ENCODE measurements around the gene SP1.
"Not testable (repeated sequence)": the region's sequence is repeated elsewhere in the genome, so short reads cannot be mapped to it uniquely, and the experiment has no call there.

The SP1 gene

DNA sequence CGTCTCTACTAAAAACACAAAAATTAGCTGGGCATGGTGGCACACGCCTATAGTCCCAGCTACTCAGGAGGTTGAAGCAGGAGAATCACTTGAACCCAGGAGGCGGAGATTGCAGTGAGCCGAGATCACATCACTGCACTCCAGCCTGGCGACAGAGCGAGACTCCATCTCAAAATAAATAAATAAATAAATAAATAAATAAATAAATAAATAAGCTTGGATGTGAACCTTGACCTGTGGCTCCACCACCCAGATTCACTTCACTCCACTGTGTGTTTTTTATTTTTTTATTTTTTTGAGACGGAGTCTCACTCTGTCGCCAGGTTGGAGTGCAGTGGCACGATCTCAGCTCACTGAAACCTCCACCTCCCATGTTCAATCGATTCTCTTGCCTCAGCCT lies 18.3 kb upstream of the SP1 start:
- DNase-seq, result not testable (repeated sequence)

DNA sequence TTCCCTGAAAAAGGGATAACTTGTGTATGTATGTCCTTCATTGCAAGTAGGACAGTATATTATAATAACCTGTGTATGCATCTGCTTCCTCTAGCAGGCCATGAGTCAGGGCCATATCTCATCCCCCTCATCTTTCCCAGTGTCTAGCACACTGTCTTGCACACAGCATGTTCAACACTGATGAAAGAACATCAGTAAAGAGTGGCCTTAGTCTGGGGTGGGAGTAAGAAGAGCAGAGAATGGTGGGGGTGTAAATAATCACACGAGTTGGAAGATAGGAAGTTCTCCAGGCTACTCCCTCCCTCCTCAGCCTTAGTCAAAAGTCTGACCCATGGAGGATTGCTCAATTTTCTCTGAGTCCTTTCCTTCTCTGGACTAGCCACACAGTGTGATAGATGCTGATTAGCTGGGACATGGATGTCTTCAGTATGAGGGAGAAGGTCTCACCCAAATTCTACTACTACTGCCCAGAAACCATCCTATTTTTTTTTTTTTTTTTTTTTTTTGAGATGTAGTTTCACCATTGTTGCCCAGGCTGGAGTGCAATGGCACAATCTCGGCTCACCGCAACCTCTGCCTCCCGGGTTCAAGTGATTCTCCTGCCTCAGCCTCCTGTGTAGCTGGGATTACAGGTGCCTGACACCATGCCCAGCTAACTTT lies 14.6 kb upstream of the SP1 start:
- DNase-seq, result no peak

DNA sequence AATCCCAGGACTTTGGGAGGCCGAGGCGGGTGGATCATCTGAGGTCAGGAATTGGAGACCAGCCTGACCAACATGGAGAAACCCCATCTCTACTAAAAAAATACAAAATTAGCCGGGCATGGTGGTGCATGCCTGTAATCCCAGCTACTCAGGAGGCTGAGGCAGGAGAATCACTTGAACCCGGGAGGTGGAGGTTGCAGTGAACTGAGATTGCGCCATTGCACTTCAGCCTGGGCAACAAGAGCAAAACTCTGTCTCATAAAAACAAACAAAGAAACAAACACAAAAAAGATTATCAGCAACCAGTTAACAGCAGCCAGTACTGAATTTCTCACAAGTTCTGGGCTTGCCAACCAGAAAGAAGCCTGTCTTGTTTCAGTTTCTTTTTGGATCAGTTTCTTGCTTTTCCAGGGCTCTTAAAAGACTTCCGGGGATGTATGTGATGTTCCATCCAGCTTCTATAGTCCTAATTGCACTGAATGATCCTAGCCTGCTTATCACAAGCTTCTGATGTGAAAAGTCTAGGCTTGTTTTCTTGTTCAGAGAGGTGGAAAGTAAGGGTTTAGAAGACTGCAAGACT lies 6.3 kb upstream of the SP1 start:
- DNase-seq, result not testable (repeated sequence)

DNA sequence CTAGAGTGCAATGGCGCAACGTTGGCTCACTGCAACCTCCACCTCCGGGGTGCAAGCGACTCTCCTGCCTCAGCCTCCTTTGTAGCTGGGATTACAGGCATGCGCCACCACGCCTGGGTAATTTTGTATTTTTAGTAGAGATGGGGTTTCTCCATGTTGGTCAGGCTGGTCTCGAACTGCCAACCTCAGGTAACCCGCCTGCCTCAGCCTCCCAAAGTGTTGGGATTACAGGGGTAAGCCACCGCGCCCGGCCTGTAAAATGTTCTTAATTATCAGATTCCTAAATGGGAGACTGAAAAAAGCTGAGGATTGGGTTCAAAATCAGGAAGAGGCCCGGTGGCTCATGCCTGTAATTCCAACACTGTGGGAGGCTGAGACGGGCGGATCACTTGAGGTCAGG lies 5.7 kb upstream of the SP1 start:
- DNase-seq, result not testable (repeated sequence)

DNA sequence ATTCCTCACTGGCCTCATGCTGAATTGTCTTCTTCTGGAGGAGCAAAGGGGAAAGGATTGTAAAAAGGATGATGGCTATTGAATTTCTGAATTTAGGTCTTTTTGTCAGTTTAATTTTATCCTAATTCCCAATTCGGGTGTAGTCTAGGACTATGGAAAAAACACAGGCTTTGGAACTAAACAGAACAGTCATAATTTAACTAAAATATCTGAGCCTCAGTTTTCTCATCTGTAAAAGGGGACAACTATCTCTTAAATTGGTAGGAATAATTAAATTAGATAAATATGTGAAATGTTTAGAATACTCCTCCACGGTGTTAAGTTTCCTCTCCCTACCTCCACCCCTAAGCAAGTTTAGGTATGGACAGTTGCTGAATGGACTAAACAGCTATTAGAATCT lies 3.2 kb upstream of the SP1 start:
- no peak for DNase-seq

DNA sequence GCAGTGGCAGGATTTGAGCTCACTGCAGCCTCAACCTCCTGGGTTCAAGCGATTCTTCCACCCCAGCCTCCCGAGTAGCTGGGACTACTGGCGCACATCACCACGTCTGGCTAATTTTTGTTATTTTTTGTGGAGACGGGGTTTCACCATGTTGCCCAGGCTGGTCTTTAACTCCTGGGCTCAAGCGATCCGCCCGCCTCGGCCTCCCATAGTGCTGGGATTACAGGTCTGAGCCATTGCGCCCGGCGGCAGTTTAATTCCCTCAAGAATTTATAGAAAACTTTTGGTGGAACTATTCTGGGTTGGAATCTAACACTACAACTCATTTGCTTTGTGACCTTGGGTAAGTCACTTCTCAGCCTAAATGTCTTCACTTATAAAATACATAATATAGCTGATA lies 1.8 kb upstream of the SP1 start:
- no peak for DNase-seq

DNA sequence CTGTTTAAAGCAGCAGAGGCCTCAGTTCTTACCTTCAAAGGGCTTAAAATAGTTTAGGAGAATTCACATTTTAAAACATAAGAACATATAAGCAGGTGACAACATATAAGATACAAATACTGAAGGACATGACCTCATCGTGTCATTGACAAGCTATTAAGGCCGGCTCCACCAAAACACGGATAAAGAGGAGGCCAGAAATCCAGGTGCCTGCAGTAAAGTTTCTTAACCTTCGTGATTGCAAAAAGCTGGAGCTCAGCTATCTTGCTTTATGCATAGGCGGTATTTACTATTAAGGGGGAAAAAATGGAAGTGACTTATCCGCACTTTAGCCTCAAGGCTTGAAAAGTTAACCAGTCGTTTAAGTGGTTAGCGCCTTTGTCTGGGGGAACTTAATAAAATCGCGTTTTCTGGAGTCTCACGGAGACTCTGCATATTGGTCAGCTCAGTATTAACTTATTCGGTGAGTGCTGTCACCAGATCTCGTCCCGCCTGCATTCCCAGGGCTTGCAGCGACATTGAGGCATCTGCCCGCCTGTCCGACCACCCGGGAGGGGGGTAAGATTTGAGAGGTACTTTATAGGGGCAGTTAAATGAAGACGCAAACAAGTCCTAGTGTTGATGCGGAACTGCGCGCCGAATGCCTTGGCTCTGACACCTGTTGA lies 1.1 kb upstream of the SP1 start:
- no peak for DNase-seq

DNA sequence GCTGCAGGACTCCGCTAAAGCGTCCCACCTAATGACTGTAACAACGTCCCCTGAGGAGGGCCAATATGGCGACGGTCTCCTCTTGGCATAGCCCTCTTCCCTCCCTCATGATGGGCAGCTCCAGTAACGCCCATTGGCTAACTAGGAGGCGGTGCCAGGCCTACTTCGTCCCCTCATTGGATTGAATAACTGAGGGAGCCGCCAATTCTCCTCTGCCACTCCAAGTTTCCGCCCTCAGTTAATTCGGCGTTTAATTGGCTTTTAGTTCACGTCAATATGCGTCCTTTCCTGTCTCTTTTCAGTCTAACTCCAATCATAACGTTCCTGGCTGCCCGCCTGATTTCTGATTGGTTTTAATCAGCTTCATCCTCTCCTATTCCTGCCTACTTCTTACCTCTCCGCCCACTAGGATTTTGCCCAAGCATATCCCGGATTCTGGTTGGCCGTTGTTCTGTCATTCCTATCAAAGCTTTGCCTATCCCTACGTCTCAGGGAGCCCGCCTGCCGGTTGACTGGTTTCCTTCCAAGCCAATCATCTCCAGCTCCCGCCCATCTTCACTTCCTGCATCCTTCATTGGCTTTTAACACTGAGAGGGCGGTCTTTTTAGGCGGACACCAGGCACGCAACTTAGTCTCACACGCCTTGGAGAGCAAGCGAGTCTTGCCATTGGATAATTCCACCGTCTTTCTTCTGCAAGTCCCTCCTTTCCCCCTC lies 430 bp upstream of the SP1 start:
- DNase-seq, result peak; percentile 100

DNA sequence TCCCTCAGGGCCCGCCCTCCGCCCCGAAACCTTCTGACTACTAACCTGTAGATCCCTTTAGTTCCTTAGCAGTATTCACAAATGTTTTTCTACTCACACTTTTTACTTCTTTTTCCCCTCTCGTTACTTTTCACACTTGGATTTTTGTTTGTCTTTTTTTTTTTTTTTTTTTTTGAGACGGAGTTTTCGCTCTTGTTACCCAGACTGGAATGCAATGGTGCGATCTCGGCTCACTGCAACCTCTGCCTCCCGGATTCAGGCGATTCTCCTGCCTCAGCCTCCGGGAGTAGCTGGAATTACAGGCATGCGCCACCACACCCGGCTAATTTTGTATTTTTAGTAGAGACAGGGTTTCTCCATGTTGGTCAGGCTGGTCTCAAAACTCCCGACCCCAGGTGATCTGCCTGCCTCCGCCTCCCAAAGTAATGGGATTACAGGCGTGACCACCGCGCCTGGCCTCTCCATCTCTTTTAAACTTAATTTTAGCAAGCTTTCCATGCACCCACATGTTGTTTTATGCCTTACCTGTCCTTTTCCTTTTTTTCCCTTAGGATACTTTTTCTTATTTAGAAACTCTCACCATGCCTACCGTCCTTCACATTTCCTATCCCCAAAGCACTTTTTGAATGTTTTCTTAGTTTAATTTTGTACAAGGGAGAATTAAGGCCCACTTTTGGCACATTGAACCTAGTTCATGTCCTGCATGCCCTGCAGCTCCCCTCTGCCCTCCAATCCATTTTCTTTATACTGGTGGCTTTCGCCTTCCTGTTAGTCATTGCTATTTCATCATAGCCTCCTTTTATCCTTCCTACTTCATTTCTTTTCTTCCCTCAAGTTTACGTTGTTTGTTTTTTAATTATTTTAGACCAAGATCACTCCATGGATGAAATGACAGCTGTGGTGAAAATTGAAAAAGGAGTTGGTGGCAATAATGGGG lies 1.1 kb downstream of the SP1 start:
- no peak for DNase-seq

DNA sequence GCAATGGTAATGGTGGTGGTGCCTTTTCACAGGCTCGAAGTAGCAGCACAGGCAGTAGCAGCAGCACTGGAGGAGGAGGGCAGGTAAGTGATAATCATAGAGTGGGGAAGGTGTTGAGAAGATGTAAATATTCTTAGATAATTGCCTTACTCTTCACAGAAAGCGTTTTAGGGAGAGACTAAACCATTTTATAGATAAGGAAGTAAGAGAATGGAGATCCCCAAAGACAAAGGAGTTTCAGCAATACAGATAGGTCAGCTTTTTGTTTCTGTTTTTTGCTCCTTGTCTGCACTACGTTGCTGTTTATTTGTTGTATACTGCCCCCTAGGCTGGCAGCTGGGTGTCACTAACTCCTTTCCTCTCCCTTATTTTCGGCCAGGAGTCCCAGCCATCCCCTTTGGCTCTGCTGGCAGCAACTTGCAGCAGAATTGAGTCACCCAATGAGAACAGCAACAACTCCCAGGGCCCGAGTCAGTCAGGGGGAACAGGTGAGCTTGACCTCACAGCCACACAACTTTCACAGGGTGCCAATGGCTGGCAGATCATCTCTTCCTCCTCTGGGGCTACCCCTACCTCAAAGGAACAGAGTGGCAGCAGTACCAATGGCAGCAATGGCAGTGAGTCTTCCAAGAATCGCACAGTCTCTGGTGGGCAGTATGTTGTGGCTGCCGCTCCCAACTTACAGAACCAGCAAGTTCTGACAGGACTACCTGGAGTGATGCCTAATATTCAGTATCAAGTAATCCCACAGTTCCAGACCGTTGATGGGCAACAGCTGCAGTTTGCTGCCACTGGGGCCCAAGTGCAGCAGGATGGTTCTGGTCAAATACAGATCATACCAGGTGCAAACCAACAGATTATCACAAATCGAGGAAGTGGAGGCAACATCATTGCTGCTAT lies 2.0 kb downstream of the SP1 start:
- peak; percentile 21 to 46 for DNase-seq

DNA sequence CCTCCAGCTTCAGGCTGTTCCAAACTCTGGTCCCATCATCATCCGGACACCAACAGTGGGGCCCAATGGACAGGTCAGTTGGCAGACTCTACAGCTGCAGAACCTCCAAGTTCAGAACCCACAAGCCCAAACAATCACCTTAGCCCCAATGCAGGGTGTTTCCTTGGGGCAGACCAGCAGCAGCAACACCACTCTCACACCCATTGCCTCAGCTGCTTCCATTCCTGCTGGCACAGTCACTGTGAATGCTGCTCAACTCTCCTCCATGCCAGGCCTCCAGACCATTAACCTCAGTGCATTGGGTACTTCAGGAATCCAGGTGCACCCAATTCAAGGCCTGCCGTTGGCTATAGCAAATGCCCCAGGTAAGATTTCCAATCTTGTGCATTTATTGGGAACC lies 3.3 kb downstream of the SP1 start:
- no peak for DNase-seq

DNA sequence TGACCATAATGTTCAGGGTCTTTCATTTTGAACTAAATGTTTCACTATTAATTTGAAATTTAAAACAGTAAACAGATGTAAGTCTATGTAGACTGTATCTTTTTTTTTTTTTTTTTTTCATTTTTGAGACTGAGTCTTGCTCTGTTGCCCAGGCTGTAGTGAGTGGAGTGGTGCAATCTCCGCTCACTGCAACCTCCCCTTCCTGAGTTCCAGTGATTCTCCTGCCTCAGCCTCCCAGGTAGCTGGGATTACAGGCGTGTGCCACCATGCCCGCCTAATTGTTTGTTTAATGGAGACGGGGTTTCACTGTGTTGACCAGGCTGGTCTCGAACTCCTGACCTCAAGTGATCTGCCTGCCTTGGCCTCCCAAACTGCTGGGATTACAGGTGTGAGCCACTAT lies 6.4 kb downstream of the SP1 start:
- not testable (repeated sequence) for DNase-seq

DNA sequence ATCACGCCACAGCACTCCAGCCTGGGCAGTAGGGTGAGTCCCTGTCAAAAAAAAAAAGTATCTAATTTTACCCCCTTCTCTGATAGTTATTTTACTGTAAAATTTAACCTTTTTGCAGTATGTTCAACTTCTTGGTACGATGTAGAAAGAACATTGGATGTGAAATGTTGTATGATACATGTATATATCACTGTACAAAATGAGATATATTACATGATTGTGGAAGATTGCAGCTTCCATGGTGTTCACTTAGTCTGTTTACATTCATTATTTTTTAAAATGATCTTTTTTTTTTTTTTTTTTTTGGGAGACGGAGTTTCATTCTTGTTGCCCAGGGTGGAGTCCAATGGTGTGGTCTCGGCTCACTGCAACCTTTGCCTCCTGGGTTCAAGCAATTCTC lies 9.0 kb downstream of the SP1 start:
- DNase-seq, result no peak

DNA sequence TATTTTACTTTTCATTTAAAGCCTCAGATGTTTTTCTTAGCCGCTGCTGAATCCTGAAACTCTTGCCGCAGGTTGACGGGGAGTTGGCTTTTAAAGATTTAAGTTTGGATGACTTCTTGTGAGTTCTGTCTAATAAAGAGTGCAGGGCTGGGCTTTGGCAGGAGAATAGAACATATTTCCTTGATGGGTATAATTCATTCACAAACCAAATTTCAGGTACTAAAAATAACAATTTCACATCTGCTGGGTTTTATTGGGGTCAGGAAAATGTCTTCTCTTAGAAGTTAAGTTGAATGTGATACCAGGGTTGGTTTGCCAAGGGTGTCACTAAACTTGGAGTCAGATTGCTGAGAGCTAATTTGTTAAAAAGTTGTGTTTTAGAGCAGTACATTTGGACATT lies 9.7 kb downstream of the SP1 start:
- DNase-seq, result no peak

DNA sequence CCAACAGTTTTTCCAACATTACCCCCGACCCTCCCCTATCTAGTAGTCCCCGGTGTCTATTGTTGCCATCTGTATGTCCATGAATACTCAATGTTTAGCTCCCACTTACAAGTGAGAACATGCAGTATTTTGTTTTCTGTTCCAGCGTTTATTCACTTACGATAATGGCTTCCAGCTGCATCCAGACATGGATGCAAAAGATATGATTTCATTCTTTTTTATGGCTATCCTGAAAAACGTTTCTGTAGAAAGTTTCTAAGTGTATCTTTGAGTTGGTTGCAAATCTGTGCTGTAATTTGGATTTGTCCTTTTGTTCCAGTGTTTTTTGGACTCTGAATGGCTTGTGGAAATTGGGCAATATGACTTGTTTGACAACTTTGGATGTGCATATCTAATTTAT lies 11.7 kb downstream of the SP1 start:
- no peak for DNase-seq

DNA sequence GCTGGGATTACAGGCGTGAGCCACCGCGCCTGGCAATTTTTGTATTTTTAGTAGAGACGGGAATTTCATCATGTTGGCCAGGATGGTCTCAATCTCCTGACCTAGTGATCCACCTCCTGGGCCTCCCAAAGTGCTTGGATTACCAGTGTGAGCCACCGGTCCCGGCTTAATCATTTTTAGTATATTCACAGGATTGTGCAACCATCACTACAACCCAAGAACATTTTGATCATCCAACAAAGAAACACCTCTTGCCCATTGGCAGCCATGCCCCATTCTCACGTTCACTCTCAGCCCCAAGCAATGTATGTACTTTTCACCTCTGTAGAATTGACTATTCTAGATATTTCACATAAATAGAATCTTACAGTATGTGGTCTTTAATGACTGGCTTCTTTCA lies 19.9 kb downstream of the SP1 start:
- DNase-seq, result no peak

DNA sequence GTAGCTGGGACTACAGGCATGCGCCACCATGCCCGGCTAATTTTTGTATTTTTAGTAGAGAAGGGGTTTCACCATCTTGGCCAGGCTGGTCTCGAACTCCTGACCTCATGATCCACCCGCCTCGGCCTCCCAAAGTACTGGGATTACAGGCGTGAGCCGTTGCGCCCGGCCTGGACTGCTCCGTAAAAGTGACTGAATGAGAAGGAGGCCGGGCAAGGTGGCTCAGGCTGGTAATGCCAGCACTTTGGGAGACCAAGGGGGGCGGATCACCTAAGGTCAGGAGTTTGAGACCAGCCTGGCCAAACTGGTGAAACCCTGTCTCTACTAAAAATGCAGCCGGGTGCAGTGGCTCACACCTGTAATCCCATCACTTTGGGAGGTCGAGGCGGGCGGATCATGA lies 22.4 kb downstream of the SP1 start:
- DNase-seq, result not testable (repeated sequence)

DNA sequence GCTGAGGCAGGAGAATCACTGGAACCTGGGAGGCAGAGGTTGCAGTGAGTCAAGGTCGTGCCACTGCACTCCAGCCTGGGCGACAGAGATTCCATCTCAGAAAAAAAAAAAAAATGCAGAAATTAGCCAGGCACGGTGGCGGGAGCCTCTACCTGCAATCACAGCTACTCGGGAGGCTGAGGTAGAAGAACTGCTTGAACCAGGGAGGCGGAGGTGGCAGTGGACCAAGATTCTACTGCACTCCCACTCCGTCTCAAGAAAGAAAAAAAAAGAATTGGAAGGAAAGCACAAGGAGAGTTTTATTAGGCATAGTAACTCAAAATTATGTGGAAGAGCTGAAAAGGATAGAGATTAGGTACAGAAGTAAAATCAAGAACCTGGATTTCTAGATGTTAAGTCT lies 22.9 kb downstream of the SP1 start:
- DNase-seq, result no peak

DNA sequence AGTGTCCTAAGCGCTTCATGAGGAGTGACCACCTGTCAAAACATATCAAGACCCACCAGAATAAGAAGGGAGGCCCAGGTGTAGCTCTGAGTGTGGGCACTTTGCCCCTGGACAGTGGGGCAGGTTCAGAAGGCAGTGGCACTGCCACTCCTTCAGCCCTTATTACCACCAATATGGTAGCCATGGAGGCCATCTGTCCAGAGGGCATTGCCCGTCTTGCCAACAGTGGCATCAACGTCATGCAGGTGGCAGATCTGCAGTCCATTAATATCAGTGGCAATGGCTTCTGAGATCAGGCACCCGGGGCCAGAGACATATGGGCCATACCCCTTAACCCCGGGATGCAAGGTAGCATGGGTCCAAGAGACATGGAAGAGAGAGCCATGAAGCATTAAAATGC lies 31.0 kb downstream of the SP1 start:
- no peak for DNase-seq

DNA sequence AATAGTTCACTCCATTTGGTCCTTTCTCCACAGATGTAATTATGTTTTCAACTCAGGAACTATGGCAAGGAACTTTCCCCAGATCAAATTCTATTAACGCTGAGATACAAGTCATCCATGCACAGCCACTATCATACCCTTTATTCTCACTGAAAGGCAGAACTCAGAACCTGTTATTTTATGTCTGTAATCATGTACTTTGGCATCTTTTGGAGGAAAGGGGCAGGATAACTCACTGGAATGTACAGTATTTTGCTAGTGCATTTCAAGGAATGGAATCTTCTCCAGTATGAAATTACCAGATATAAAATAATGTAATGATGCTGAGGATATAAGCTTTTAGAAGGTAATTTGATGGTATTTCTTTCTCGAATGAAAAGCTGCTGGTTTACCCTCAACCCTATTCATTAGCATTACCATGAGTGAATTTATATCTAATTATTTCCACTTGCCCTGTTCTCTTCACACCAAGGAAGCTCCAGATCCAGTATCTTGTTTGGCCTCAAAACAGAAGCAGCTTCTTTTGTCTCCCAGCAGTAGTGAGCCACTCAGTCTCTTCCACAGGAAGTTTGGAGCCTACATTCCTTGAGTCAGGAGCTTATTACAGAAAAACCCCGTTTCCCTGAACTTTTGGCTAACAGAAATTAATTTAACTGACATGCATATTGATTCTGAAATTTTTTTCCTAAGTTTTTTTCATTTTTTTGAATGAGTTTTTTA lies 33.7 kb downstream of the SP1 start:
- no peak for DNase-seq

Data from hippocampal formation (tissue), 2 donors.